ENCODE measurements around the gene CREBRF. TPM values are rescaled to one million over a fixed set of nuclear protein-coding genes. Genes with fewer than 3 reads are reported as not detected.
"Not testable (repeated sequence)": the region's sequence is repeated elsewhere in the genome, so short reads cannot be mapped to it uniquely, and the experiment has no call there.

CREBRF gene
- total and polyA plus RNA-seq, 2 donors from 2014 or later, result 6.1 to 49.7 TPM

DNA sequence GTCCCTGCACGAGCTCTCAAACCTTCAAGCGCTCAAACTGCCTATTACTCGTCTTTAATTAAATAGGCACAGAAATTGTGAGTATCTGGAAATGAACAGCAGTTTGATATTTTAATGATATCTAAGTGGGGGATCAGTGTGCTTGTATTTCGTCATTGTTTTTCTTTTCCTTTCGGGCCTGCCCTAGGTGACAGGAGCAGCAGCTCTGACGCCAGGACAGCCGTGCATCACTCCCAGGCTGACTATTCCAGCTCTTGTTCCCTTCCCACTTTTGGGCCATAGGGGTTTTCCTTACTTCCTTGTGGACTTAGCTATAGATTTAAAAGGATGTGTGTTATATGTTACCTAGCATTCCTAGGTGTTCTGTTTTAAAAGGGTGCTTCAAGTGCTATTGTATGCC, 97.7 kb downstream of the CREBRF start:
- H3K9ac ChIP-seq (ENCODE audit: low read length in 3 of 3), result no peak overlapping the region
- TF ChIP-seq, protein P1, sequence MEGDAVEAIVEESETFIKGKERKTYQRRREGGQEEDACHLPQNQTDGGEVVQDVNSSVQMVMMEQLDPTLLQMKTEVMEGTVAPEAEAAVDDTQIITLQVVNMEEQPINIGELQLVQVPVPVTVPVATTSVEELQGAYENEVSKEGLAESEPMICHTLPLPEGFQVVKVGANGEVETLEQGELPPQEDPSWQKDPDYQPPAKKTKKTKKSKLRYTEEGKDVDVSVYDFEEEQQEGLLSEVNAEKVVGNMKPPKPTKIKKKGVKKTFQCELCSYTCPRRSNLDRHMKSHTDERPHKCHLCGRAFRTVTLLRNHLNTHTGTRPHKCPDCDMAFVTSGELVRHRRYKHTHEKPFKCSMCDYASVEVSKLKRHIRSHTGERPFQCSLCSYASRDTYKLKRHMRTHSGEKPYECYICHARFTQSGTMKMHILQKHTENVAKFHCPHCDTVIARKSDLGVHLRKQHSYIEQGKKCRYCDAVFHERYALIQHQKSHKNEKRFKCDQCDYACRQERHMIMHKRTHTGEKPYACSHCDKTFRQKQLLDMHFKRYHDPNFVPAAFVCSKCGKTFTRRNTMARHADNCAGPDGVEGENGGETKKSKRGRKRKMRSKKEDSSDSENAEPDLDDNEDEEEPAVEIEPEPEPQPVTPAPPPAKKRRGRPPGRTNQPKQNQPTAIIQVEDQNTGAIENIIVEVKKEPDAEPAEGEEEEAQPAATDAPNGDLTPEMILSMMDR (IDR thresholded peaks at IDR 0.05; ENCODE audit: borderline replicate concordance, extremely low read depth, insufficient read depth), result no peak
- no peak overlapping the region for H3K4me3 ChIP-seq (ENCODE audit: low read length in 3 of 3)
- FAIRE-seq, result no peak
- intact Hi-C loops (cut with DNase I), result no loop called here
- no peak overlapping the region for H3K27ac ChIP-seq (ENCODE audit: low read depth in 2 of 2, low read length in 2 of 2)
- H3K4me1 ChIP-seq (ENCODE audit: control insufficient read depth in 2 of 3, insufficient read depth in 2 of 3, low read depth in 1 of 3, low read length in 3 of 3), result no peaks in the 10 kb centered on the region
- H3K27me3 ChIP-seq (ENCODE audit: control insufficient read depth, insufficient read depth, low read length), result no peaks in the 10 kb centered on the region
- H3K36me3 ChIP-seq (ENCODE audit: control insufficient read depth in 2 of 3, insufficient read depth in 3 of 3, low read length in 3 of 3), result peaks cover 1 to 14% (median 3%) of the 10 kb centered on the region in 3 donors
- H3K9me3 ChIP-seq (ENCODE audit: control insufficient read depth in 2 of 3, insufficient read depth in 1 of 3, low read length in 3 of 3), result no peaks in the 10 kb centered on the region
- no peak for DNase-seq

GRCh38 chr5:173154619-173155018, 98.5 kb downstream of the CREBRF start:
- DNase-seq; intact Hi-C loops (cut with DNase I); H3K4me1 ChIP-seq (ENCODE audit: control insufficient read depth in 2 of 3, insufficient read depth in 2 of 3, low read depth in 1 of 3, low read length in 3 of 3); H3K27ac ChIP-seq (ENCODE audit: low read depth in 2 of 2, low read length in 2 of 2); FAIRE-seq; H3K9ac ChIP-seq (ENCODE audit: low read length in 3 of 3); H3K4me3 ChIP-seq (ENCODE audit: low read length in 3 of 3); H3K27me3 ChIP-seq (ENCODE audit: control insufficient read depth, insufficient read depth, low read length); H3K9me3 ChIP-seq (ENCODE audit: control insufficient read depth in 2 of 3, insufficient read depth in 1 of 3, low read length in 3 of 3): not testable (repeated sequence)
- peaks cover 0 to 13% (median 4%) of the 10 kb centered on the region in 3 donors for H3K36me3 ChIP-seq (ENCODE audit: control insufficient read depth in 2 of 3, insufficient read depth in 3 of 3, low read length in 3 of 3)

DNA sequence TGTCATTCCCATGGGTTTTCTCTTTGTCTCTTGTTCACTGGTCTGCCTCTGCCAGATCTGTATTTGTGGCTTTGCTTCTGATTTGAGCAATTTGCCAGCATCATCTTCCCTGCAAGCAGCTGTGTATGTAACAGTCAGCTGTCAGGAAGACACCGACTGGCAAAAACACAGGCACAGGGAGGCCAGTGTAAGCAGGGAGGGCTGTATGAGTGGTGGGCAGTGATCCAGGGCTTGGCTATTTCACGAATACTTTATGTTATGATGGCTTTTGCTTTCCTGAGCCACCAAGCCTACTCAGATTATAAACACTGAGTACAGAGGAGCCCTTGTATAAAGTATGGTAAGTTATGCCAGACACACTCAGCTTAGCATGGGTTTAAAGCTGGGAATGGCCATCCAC, 99.8 kb downstream of the CREBRF start:
- no peak overlapping the region for H3K27ac ChIP-seq (ENCODE audit: low read depth in 2 of 2, low read length in 2 of 2)
- peaks cover 0 to 17% (median 8%) of the 10 kb centered on the region in 3 donors for H3K36me3 ChIP-seq (ENCODE audit: control insufficient read depth in 2 of 3, insufficient read depth in 3 of 3, low read length in 3 of 3)
- TF ChIP-seq, protein P1 (IDR thresholded peaks at IDR 0.05; ENCODE audit: borderline replicate concordance, extremely low read depth, insufficient read depth), result no peak
- intact Hi-C loops (cut with DNase I), result no loop called here
- DNase-seq (no peak), FAIRE-seq (no peak)
- H3K9me3 ChIP-seq (ENCODE audit: control insufficient read depth in 2 of 3, insufficient read depth in 1 of 3, low read length in 3 of 3), result no peaks in the 10 kb centered on the region
- no peak overlapping the region for H3K4me3 ChIP-seq (ENCODE audit: low read length in 3 of 3)
- no peak overlapping the region for H3K9ac ChIP-seq (ENCODE audit: low read length in 3 of 3)
- no peaks in the 10 kb centered on the region for H3K27me3 ChIP-seq (ENCODE audit: control insufficient read depth, insufficient read depth, low read length)
- no peaks in the 10 kb centered on the region for H3K4me1 ChIP-seq (ENCODE audit: control insufficient read depth in 2 of 3, insufficient read depth in 2 of 3, low read depth in 1 of 3, low read length in 3 of 3)

DNA sequence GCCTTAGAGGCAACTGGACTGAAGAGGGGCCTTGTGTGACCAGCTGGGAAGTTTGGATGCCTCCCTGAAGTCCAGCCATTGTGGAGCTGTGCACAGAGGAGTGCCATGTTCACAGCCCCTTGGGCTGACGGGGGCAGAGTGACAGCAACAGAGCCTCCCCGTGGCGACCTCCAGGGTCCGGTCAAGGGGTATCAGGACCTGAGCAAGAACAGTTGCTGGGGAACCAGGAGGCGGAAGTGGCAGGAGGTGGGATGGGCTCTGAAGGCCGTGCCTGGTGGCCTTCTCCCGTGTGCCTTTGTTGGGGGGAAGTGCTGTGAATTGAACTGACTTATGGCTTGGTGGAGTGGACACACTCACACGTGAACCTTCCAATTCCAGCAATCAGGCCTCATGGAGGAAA, 102.2 kb downstream of the CREBRF start:
- no peak overlapping the region for H3K27ac ChIP-seq (ENCODE audit: low read depth in 2 of 2, low read length in 2 of 2)
- no peaks in the 10 kb centered on the region for H3K27me3 ChIP-seq (ENCODE audit: control insufficient read depth, insufficient read depth, low read length)
- H3K36me3 ChIP-seq (ENCODE audit: control insufficient read depth in 2 of 3, insufficient read depth in 3 of 3, low read length in 3 of 3), result peaks cover 0 to 18% (median 11%) of the 10 kb centered on the region in 3 donors
- no peak overlapping the region for H3K4me3 ChIP-seq (ENCODE audit: low read length in 3 of 3)
- DNase-seq (no peak), FAIRE-seq (no peak)
- H3K9ac ChIP-seq (ENCODE audit: low read length in 3 of 3), result no peak overlapping the region
- TF ChIP-seq, protein P1 (IDR thresholded peaks at IDR 0.05; ENCODE audit: borderline replicate concordance, extremely low read depth, insufficient read depth), result no peak
- intact Hi-C loops (cut with DNase I), result no loop called here
- no peaks in the 10 kb centered on the region for H3K4me1 ChIP-seq (ENCODE audit: control insufficient read depth in 2 of 3, insufficient read depth in 2 of 3, low read depth in 1 of 3, low read length in 3 of 3)
- no peaks in the 10 kb centered on the region for H3K9me3 ChIP-seq (ENCODE audit: control insufficient read depth in 2 of 3, insufficient read depth in 1 of 3, low read length in 3 of 3)
